IPS-18a (cell line): ENCODE data around the gene TET3.

Experiments used
- H3K27ac ChIP-seq: one replicate; pipeline ENCODE4 v1.5.1; 2013; ENCODE audit warnings: low read length
- H3K27me3 ChIP-seq: one replicate; pipeline ENCODE4 v1.6.1; 2013; ENCODE audit warnings: mild to moderate bottlenecking, low read length; ENCODE audit not compliant: control insufficient read depth, insufficient read depth
- H3K36me3 ChIP-seq: one replicate; pipeline ENCODE4 v1.6.1; 2013; ENCODE audit warnings: low read depth, low read length; ENCODE audit not compliant: control insufficient read depth
- H3K4me1 ChIP-seq: one replicate; pipeline ENCODE4 v1.6.1; 2013; ENCODE audit warnings: low read depth, low read length; ENCODE audit not compliant: control insufficient read depth
- H3K4me3 ChIP-seq: one replicate; pipeline ENCODE4 v1.5.1; 2013; ENCODE audit warnings: low read length
- H3K9ac ChIP-seq: one replicate; pipeline ENCODE4 v1.6.1; 2013; ENCODE audit warnings: mild to moderate bottlenecking, low read length, moderate library complexity
- H3K9me3 ChIP-seq: one replicate; pipeline ENCODE4 v1.6.1; 2013; ENCODE audit warnings: low read depth, low read length; ENCODE audit not compliant: control insufficient read depth

TET3 gene

GRCh38 chr2:73947412-73948018 is 37.2 kb upstream of the TET3 start:
- Histone ChIP-seq H3K4me3 (no peak overlapping the region), H3K27ac (no peak overlapping the region), H3K9ac (no peak overlapping the region), H3K27me3 (no peaks in the 10 kb centered on the region), H3K9me3 (no peaks in the 10 kb centered on the region), H3K4me1 (no peaks in the 10 kb centered on the region), H3K36me3 (peaks cover 64% of the 10 kb centered on the region)

GRCh38 chr2:73949802-73950201 is 34.9 kb upstream of the TET3 start:
- no peak overlapping the region for H3K9ac ChIP-seq
- no peaks in the 10 kb centered on the region for H3K9me3 ChIP-seq
- H3K36me3 ChIP-seq = peaks cover 77% of the 10 kb centered on the region

DNA sequence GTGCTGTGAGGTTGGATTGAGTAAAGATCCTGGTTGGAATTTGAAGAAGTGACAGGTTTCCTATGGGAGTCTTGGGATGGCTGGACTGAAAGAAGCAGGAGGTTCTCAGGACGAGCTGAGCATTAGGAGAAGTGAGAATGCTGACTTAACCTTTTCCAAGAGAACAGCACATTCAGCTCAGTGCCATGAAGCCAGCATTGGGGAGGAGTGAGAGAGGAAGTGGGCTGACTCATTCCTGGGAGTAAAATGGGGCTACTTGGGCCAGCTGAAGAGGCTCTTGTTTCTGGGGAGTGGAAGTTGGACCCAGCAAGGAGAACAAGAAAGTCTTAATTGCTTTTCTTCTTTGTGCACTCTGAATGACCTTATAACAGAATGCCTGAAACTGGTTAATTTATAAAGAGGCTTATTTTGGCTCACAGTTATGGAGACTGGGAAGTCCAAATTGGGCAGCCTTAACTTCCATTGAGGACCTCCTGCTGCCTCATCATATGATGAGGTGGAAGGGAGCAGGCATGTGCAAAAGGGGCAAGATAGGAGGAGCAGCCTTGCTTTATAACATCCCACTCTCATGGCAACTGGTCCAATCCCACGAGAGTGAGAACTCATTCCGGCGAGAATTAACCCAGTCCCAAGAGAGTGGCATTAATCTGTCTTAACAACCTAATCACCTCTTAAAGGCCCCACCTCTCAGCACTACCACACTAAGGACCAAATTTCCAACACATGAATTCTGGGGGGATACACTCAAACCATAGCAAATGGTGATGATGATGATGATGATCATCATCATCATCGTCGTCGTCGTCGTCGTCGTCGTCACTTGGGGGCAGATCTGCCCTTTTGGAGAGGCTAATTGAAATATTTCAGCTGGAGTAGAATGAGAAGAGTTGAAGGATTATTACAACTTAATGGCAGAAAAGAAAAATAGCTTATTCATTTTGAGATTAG is 31.9 kb upstream of the TET3 start:
- Histone ChIP-seq H3K4me1 (no peaks in the 10 kb centered on the region), H3K27ac (no peak overlapping the region), H3K36me3 (peaks cover 77% of the 10 kb centered on the region), H3K9me3 (no peaks in the 10 kb centered on the region), H3K4me3 (no peak overlapping the region), H3K27me3 (no peaks in the 10 kb centered on the region), H3K9ac (no peak overlapping the region)

More at GRCh38 chr2:73949802-73950201, 34.9 kb upstream of the TET3 start:
- Histone ChIP-seq H3K4me3 (no peak overlapping the region), H3K27ac (no peak overlapping the region), H3K4me1 (no peaks in the 10 kb centered on the region), H3K27me3 (no peaks in the 10 kb centered on the region)

DNA sequence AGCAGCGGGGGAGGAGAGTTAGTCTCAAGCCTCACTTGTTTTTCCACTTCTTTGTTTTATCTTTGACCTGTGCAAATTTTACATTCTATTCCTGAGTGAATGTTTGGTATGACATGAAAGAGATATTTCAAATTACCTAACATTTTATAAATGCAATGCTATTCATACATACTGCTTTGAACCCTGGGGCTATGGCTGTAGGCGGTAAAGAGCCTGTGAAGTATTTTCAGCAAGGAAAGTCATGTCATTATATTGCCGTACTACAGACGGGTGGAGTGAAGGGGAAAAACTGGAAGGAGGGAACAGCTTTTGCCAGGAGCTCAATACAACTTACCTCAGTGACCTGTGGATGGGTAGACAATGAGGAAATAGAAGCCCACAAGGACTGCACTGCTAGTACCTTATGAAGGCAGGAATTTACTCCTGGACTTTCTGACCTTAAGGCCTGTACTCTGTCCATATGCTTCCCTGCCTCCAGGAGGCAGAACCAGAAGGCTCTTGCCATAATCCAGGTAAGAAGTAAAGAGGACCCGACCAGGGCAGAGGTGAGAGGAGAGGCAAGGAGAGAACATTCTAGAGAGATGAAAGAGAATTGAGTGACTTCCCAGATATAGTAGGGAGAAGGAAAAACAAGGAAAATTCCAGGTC is 28.4 kb upstream of the TET3 start:
- no peaks in the 10 kb centered on the region for H3K4me1 ChIP-seq
- no peak overlapping the region for H3K4me3 ChIP-seq
- peaks cover 61% of the 10 kb centered on the region for H3K36me3 ChIP-seq
- no peaks in the 10 kb centered on the region for H3K9me3 ChIP-seq
- no peaks in the 10 kb centered on the region for H3K27me3 ChIP-seq
- no peak overlapping the region for H3K27ac ChIP-seq
- H3K9ac ChIP-seq = no peak overlapping the region

DNA sequence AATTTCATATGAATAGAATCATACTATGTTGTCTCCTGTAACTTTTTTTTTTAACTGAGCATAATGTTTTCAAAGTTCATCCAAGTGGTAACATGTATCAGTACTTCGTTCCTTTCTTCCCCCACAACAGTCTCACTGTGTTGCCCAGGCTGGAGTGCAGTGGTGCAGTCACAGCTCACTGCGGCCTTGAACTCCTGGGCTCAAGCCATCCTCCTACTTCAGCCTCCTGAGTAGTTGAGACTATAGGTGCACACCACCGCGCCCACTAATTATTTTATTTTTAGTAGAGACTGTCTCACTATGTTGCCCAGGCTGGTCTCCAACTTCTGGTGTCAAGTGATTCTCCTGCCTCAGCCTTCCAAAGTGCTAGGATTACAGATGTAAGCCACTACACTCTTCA is 23.4 kb upstream of the TET3 start:
- no peaks in the 10 kb centered on the region for H3K27me3 ChIP-seq
- no peaks in the 10 kb centered on the region for H3K9me3 ChIP-seq
- H3K4me1 ChIP-seq = no peaks in the 10 kb centered on the region
- peaks cover 30% of the 10 kb centered on the region for H3K36me3 ChIP-seq
- no peak overlapping the region for H3K4me3 ChIP-seq
- H3K9ac ChIP-seq = no peak overlapping the region
- H3K27ac ChIP-seq = no peak overlapping the region

GRCh38 chr2:73961823-73962615 is 22.7 kb upstream of the TET3 start:
- no peaks in the 10 kb centered on the region for H3K9me3 ChIP-seq
- no peaks in the 10 kb centered on the region for H3K27me3 ChIP-seq
- H3K36me3 ChIP-seq = peaks cover 23% of the 10 kb centered on the region
- H3K27ac ChIP-seq = no peak overlapping the region
- no peaks in the 10 kb centered on the region for H3K4me1 ChIP-seq
- H3K9ac ChIP-seq = no peak overlapping the region
- H3K4me3 ChIP-seq = no peak overlapping the region

DNA sequence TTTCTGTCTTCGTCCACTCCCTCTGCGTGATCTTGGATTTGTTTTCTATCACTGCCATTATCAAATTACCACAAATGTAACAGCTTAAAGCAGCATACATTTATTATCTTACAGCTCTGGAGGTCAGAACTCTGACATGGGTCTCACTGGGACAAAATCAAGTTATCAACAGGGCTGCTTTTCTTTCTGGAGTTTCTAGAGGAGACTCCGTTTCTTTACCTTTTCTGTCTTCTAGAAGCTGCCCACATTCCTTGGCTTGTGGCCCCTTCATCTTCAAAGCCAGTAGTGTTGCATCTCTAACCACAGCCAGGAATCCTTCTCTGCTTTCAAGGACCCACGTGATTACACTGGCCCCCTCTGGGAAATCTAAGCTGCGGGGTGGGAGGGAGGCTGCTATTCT is 21.9 kb upstream of the TET3 start:
- H3K36me3 ChIP-seq = peaks cover 17% of the 10 kb centered on the region
- H3K27me3 ChIP-seq = no peaks in the 10 kb centered on the region
- H3K4me1 ChIP-seq = no peaks in the 10 kb centered on the region
- no peaks in the 10 kb centered on the region for H3K9me3 ChIP-seq
- H3K4me3 ChIP-seq = no peak overlapping the region
- no peak overlapping the region for H3K27ac ChIP-seq
- no peak overlapping the region for H3K9ac ChIP-seq

DNA sequence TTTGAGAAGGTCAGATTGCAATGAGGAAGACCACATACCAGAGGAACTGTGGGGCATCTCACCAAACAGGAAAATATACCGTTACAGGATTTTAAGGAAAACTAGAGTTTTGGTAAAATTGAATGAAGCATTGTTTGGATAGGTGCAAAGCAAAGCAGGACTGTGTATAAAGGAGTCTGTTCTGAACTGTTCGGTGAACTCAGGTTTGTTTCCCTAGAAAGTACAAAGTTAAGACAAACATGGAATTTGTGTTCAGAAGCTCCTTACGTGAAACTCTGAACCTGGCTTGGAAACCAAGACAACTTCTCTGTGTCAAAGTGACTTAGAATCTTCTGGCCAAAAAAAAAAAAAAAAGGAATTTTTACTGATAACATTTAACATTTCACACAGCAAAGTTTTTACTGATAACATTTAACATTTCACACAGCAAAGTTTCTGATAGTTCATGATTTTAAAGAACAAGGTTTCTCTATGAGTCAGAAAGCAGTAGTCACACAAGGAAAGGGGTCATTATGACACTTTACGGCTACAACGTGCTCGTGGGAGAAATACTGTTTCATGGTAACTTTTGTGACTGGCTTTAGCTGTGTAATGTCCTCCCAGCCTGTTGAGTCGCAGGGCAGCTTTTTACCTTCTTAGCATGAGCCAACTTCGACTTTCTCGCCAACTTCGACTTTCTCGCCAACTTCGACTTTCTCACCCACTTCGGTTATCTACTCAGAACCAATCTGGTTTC is 21.2 kb upstream of the TET3 start:
- Histone ChIP-seq H3K27me3 (no peaks in the 10 kb centered on the region), H3K9ac (no peak overlapping the region), H3K27ac (no peak overlapping the region)

GRCh38 chr2:73964223-73964622 is 20.5 kb upstream of the TET3 start:
- Histone ChIP-seq H3K4me3 (no peak overlapping the region), H3K9me3 (no peaks in the 10 kb centered on the region), H3K9ac (no peak overlapping the region), H3K4me1 (no peaks in the 10 kb centered on the region), H3K27ac (no peak overlapping the region), H3K36me3 (peaks cover 3% of the 10 kb centered on the region), H3K27me3 (no peaks in the 10 kb centered on the region)

More for the DNA sequence above, 21.2 kb upstream of the TET3 start:
- Histone ChIP-seq H3K9me3 (no peaks in the 10 kb centered on the region), H3K36me3 (peaks cover 9% of the 10 kb centered on the region), H3K4me1 (no peaks in the 10 kb centered on the region), H3K4me3 (no peak overlapping the region)

- Histone ChIP-seq H3K9me3 (no peaks in the 10 kb centered on the region), H3K27ac (no peak overlapping the region), H3K4me3 (no peak overlapping the region), H3K4me1 (no peaks in the 10 kb centered on the region), H3K27me3 (no peaks in the 10 kb centered on the region), H3K9ac (no peak overlapping the region), H3K36me3 (no peaks in the 10 kb centered on the region)
These were observed 19.7 kb upstream of the TET3 start for GRCh38 chr2:73965053-73965452.
